Left hindlimb (tissue), 1 donor: Measurements from ENCODE around the gene XAGE3.

ENCODE experiments used
- DNase-seq: peaks from one replicate; pipeline ENCODE4 v3.0.0-alpha.2; 2018

XAGE3 gene

GRCh38 chrX:52830551-52830950, 37.3 kb downstream of the XAGE3 start:
- no peak for DNase-seq

DNA sequence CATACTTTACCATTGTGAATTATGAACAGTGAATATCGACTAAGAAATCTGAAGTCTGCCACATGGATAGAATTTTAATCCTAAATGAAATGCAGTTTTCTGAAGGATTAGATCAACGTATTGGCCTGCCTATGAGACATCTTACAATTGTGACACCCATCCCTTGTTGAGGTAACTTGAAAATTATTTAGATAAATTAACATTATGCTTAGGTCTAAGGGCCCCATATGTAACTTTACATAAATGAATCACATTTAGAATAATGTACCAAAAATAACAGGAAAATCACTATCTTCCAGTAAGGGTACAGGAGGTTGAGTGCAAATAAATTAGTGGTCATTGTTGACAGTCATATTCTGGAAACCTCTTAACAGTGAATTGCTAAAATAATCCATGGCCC, 43.3 kb downstream of the XAGE3 start:
- DNase-seq = no peak

DNA sequence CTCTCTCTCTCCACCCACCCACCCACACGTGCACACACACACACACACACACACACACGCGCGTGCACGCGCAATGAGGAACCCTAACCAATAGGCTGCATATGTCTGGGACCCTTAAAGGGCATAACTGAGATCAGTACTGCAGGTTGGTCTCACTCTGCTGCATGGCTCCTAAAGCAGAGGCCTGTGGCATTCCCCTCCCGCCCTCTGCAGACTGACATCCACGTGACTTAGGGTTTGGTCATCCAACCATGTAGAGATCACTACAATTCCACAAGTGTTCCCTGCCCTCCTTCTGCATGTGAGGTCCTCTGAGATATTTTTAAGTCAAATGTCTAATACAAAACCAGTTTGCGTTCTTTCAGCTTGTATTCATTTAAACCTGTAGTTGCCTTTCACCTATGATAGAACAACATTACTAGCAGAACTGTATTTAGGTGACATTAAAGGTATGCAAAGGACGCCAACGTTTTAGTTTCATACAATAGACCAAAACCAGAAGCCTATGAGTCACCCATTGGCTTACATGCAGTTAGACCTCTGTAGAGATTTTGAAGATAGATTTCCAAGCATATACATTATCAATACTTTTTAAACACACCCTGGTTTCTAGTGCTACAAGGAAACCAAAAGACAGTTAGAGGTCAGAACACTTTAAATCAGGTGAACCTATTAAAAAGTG, 46.7 kb downstream of the XAGE3 start:
- no peak for DNase-seq

DNA sequence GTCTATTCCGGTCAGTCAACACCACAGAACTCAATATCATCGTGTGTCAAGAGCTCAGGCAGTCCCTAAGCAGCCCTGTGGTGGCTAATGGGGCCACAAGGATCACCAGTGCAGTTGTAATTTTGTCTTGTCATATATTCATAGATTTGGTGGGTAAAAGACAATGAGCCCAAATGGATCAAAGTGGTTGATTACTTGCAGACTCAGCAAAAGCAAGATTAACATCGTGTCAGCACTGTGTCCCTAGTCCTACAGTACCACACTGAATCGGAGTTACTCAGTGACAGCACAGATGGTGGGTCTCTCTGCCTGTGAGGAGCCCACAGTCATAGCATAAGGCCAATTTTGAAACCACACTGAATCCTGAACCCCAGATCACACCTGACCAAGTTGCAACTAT, 48.1 kb downstream of the XAGE3 start:
- DNase-seq = no peak
